OCI-LY3 (cell line): ENCODE results near the gene ZNF407.

Experiments
- EZH2phosphoT487 ChIP-seq: fragments of 200-600 bp; shearing (Covaris generic); IDR thresholded peaks from 2 replicates; pipeline ENCODE4 v1.6.1; 2018; ENCODE audit warnings: antibody characterized with exemption, mixed run types, low read depth
- TF ChIP-seq, protein P1 (sequence below): fragments of 200-600, 300-600 bp; sonication (generic); IDR thresholded peaks from 2 replicates; pipeline ENCODE4 v1.5.1; 2014; ENCODE audit warnings: antibody characterized with exemption, low read length, low read depth

DNA sequence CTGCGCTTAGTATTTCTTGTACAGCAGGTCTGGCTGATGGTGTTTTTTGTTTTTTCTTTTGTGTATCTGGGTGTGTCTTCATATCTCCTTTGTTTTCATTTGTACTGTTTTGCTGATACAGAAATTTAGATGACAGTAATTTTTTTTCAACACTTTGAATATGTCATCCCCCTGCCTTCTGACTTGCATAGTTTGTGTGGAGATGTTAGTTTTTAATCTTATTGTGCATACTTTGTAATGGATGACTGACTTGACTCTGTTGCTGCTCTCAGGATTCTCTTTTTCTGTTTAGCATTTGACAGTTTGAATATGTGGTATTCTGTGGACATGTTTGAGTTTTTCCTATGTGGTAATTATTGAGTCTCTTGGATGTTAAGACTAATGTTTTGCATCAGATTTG, 161.3 kb downstream of the ZNF407 start:
- TF ChIP-seq, protein P1, sequence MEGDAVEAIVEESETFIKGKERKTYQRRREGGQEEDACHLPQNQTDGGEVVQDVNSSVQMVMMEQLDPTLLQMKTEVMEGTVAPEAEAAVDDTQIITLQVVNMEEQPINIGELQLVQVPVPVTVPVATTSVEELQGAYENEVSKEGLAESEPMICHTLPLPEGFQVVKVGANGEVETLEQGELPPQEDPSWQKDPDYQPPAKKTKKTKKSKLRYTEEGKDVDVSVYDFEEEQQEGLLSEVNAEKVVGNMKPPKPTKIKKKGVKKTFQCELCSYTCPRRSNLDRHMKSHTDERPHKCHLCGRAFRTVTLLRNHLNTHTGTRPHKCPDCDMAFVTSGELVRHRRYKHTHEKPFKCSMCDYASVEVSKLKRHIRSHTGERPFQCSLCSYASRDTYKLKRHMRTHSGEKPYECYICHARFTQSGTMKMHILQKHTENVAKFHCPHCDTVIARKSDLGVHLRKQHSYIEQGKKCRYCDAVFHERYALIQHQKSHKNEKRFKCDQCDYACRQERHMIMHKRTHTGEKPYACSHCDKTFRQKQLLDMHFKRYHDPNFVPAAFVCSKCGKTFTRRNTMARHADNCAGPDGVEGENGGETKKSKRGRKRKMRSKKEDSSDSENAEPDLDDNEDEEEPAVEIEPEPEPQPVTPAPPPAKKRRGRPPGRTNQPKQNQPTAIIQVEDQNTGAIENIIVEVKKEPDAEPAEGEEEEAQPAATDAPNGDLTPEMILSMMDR = no peak
- no peak for TF ChIP-seq EZH2phosphoT487
